SK-N-SH treated with all-trans-retinoic acid at 6 μM for 48 hours (cell line): ENCODE data around the gene AP4E1.

ENCODE experiments used
- ATAC-seq: fragments of 200-7000 bp; cut with Tn5 transposase; 3 replicates; pipeline ENCODE4 v1.9.1; 2020; ENCODE audit warnings: mild to moderate bottlenecking, moderate library complexity
- ARNTL ChIP-seq: fragments of 450-650 bp; formaldehyde crosslinking; IDR thresholded peaks from 2 replicates; pipeline ENCODE4 v1.5.0; 2020; ENCODE audit warnings: low read depth, mild to moderate bottlenecking, moderate library complexity, borderline replicate concordance
- BACH2 ChIP-seq: fragments of 250-450 bp; sonication (Bioruptor Pico); IDR thresholded peaks from 2 replicates; pipeline ENCODE4 v1.9.0; 2021; ENCODE audit warnings: mild to moderate bottlenecking, borderline replicate concordance
- CSDC2 ChIP-seq: fragments of 250-450 bp; sonication (Bioruptor Pico); IDR thresholded peaks from 2 replicates; pipeline ENCODE4 v1.5.0; 2020; ENCODE audit warnings: mild to moderate bottlenecking, moderate library complexity
- ESRRG ChIP-seq: fragments of 250-450 bp; sonication (Bioruptor Pico); IDR thresholded peaks from 2 replicates; pipeline ENCODE4 v1.6.1; 2021; ENCODE audit warnings: mild to moderate bottlenecking
- GLIS3 ChIP-seq: fragments of 250-450 bp; sonication (Bioruptor Pico); IDR thresholded peaks from 2 replicates; pipeline ENCODE4 v1.5.0; 2020; ENCODE audit warnings: mild to moderate bottlenecking, moderate library complexity
- ISL1 ChIP-seq: fragments of 250-450 bp; sonication (Bioruptor Pico); IDR thresholded peaks from 2 replicates; pipeline ENCODE4 v2.1.2; 2022; ENCODE audit warnings: mild to moderate bottlenecking, moderate library complexity
- OSR1 ChIP-seq: fragments of 250-450 bp; sonication (Bioruptor Pico); IDR thresholded peaks from 2 replicates; pipeline ENCODE4 v1.8.0; 2022; ENCODE audit warnings: moderate library complexity, mild to moderate bottlenecking, inconsistent platforms
- PPARA ChIP-seq: fragments of 250-450 bp; sonication (Bioruptor Pico); IDR thresholded peaks from 2 replicates; pipeline ENCODE4 v1.5.0; 2020; ENCODE audit warnings: mild to moderate bottlenecking, borderline replicate concordance
- RARB ChIP-seq: fragments of 250-450 bp; sonication (Bioruptor Pico); IDR thresholded peaks from 2 replicates; pipeline ENCODE4 v1.8.0; 2021; ENCODE audit warnings: mild to moderate bottlenecking, moderate library complexity
- SNAI2 ChIP-seq: fragments of 250-450 bp; sonication (Bioruptor Pico); IDR thresholded peaks from 2 replicates; pipeline ENCODE4 v1.5.0; 2020; ENCODE audit warnings: mild to moderate bottlenecking, moderate library complexity
- TCF4 ChIP-seq: fragments of 250-450 bp; sonication (Bioruptor Pico); IDR thresholded peaks from 2 replicates; pipeline ENCODE4 v1.8.0; 2021; ENCODE audit warnings: mild to moderate bottlenecking, moderate library complexity, borderline replicate concordance
- ZC3H10 ChIP-seq: fragments of 250-450 bp; sonication (Bioruptor Pico); IDR thresholded peaks from 2 replicates; pipeline ENCODE4 v1.5.1; 2021; ENCODE audit warnings: mild to moderate bottlenecking, moderate library complexity
- ZFP3 ChIP-seq: fragments of 250-450 bp; sonication (Bioruptor Pico); IDR thresholded peaks from 2 replicates; pipeline ENCODE4 v1.5.0; 2020; ENCODE audit warnings: mild to moderate bottlenecking, moderate library complexity
- ZFP30 ChIP-seq: fragments of 450-650 bp; formaldehyde crosslinking; IDR thresholded peaks from 2 replicates; pipeline ENCODE4 v1.5.0; 2022; ENCODE audit warnings: mild to moderate bottlenecking, moderate library complexity
- ZNF565 ChIP-seq: fragments of 450-650 bp; formaldehyde crosslinking; conservative IDR thresholded peaks from 2 replicates; pipeline ENCODE4 v1.5.0; 2020; ENCODE audit warnings: low read depth, mild to moderate bottlenecking, moderate library complexity
- ZNF70 ChIP-seq: fragments of 450-650 bp; formaldehyde crosslinking; IDR thresholded peaks from 2 replicates; pipeline ENCODE4 v1.5.0; 2020; ENCODE audit warnings: mild to moderate bottlenecking, moderate library complexity
- ZNF8 ChIP-seq: fragments of 450-650 bp; formaldehyde crosslinking; IDR thresholded peaks from 2 replicates; pipeline ENCODE4 v1.5.0; 2020; ENCODE audit warnings: mild to moderate bottlenecking, moderate library complexity
- TF ChIP-seq, protein P1 (sequence below): fragments of 250-450 bp; sonication (Bioruptor Pico); IDR thresholded peaks from 2 replicates; pipeline ENCODE4 v1.5.1; 2021; ENCODE audit warnings: mild to moderate bottlenecking, moderate library complexity
- TF ChIP-seq, protein P2 (sequence below): fragments of 250-450 bp; sonication (Bioruptor Pico); IDR thresholded peaks from 2 replicates; pipeline ENCODE4 v1.5.0; 2020; ENCODE audit warnings: mild to moderate bottlenecking, moderate library complexity
- TF ChIP-seq, protein P3 (sequence below): fragments of 250-450 bp; sonication (Bioruptor Pico); IDR thresholded peaks from 2 replicates; pipeline ENCODE4 v1.5.1; 2020; ENCODE audit warnings: low read depth, mild to moderate bottlenecking, moderate library complexity
- TF ChIP-seq, protein P4 (sequence below): fragments of 250-450 bp; sonication (Bioruptor Pico); IDR thresholded peaks from 2 replicates; pipeline ENCODE4 v1.8.0; 2021; ENCODE audit warnings: low read depth, mild to moderate bottlenecking, moderate library complexity, borderline replicate concordance

AP4E1 gene

DNA sequence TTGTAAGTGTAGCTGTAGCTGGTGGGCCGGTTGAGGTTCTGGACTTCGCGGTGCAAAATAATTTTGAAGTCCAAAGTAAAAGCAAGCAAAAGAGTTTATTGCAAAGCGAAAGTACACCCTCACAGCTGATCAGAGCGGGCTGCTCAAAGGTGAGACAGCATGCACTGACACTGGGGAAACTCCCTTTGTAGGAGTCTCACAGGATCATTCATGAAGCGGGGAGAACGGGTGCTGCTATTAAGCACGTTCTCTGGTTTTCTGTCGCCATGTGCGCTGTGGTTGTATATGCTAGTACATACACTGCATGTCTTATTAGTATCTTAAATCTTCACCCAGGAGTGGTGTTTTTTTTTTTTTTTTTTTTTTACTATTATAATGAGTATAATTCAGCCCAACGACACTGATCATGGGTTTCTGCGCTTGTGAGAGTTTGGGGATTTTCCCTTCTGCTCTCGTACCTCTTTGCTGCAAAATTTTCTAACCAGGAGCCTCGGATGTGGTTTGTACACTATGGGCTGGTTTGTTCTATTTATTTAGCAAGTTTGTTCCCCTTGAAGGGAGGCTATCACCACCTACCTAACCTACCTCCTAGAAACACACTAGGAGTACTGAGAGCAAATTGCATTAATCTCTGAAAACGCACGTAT, 1.4 kb upstream of the AP4E1 start:
- no peak for ATAC-seq
- no peak for TF ChIP-seq GLIS3 (CRISPR knock-in tag)
- TF ChIP-seq, protein P1, sequence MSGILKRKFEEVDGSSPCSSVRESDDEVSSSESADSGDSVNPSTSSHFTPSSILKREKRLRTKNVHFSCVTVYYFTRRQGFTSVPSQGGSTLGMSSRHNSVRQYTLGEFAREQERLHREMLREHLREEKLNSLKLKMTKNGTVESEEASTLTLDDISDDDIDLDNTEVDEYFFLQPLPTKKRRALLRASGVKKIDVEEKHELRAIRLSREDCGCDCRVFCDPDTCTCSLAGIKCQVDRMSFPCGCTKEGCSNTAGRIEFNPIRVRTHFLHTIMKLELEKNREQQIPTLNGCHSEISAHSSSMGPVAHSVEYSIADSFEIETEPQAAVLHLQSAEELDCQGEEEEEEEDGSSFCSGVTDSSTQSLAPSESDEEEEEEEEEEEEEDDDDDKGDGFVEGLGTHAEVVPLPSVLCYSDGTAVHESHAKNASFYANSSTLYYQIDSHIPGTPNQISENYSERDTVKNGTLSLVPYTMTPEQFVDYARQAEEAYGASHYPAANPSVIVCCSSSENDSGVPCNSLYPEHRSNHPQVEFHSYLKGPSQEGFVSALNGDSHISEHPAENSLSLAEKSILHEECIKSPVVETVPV (CRISPR knock-in tag), result no peak
- TF ChIP-seq PPARA (CRISPR knock-in tag), result no peak
- TF ChIP-seq, protein P2, sequence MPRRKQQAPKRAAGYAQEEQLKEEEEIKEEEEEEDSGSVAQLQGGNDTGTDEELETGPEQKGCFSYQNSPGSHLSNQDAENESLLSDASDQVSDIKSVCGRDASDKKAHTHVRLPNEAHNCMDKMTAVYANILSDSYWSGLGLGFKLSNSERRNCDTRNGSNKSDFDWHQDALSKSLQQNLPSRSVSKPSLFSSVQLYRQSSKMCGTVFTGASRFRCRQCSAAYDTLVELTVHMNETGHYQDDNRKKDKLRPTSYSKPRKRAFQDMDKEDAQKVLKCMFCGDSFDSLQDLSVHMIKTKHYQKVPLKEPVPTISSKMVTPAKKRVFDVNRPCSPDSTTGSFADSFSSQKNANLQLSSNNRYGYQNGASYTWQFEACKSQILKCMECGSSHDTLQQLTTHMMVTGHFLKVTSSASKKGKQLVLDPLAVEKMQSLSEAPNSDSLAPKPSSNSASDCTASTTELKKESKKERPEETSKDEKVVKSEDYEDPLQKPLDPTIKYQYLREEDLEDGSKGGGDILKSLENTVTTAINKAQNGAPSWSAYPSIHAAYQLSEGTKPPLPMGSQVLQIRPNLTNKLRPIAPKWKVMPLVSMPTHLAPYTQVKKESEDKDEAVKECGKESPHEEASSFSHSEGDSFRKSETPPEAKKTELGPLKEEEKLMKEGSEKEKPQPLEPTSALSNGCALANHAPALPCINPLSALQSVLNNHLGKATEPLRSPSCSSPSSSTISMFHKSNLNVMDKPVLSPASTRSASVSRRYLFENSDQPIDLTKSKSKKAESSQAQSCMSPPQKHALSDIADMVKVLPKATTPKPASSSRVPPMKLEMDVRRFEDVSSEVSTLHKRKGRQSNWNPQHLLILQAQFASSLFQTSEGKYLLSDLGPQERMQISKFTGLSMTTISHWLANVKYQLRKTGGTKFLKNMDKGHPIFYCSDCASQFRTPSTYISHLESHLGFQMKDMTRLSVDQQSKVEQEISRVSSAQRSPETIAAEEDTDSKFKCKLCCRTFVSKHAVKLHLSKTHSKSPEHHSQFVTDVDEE (CRISPR knock-in tag), result no peak
- TF ChIP-seq ZFP3, result no peak
- no peak for TF ChIP-seq ZFP30
- TF ChIP-seq, protein P3, sequence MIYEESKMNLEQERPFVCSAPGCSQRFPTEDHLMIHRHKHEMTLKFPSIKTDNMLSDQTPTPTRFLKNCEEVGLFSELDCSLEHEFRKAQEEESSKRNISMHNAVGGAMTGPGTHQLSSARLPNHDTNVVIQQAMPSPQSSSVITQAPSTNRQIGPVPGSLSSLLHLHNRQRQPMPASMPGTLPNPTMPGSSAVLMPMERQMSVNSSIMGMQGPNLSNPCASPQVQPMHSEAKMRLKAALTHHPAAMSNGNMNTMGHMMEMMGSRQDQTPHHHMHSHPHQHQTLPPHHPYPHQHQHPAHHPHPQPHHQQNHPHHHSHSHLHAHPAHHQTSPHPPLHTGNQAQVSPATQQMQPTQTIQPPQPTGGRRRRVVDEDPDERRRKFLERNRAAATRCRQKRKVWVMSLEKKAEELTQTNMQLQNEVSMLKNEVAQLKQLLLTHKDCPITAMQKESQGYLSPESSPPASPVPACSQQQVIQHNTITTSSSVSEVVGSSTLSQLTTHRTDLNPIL (CRISPR knock-in tag), result no peak
- TF ChIP-seq BACH2 (CRISPR knock-in tag), result no peak
- TF ChIP-seq ZNF8 (CRISPR knock-in tag), result no peak
- TF ChIP-seq CSDC2 (CRISPR knock-in tag), result no peak
- no peak for TF ChIP-seq SNAI2 (CRISPR knock-in tag)
- no peak for TF ChIP-seq ZNF565 (CRISPR knock-in tag)

DNA sequence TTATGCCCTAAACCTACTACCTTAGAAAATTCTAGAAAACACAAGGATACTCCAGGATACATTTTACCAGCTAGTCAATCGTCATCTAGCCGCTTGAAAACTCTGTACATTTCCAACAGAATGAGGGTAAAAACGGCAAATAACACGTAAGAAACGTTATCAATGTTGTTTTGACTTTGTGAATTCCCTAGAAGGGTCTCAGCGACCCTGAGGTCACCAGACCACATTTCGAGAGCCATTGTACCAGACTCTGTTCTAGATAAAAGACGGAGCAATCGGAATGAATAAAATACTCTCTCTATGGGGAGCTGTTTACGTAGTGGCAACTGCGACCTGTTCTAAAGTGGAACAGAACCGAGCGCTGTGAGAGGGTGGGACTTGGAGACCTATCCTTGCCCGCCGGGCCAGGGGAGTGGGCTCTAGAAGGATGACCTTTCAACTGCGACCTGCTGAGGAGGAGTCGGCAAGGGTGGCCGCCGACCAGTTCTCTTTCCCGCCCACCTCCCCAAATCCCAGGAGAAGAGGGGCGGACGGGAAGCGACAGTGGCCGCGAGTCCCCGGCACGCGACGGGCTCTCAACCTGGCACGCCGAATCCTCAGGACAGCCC, 778 bp upstream of the AP4E1 start:
- ATAC-seq, result peak; percentile 75
- no peak for TF ChIP-seq BACH2 (CRISPR knock-in tag)
- TF ChIP-seq CSDC2 (CRISPR knock-in tag), result no peak
- no peak for TF ChIP-seq ZC3H10 (CRISPR knock-in tag)
- TF ChIP-seq ZFP30, result no peak
- TF ChIP-seq, all 23 proteins: peak for 0

DNA sequence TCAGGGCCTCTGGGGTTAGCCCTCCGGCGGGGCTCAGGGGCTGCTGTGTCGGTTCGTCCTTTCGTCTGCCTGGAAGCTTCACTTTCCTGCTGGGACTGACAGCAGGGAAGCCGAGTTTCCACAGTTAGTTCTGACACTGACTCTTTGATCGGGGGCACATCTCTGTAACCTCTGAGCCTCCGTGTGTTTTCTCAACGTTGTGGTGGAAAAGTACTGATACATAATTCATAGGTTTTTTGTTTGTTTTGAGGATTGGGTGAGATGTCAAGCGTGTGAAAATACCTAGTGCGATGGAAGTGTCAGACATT, 481 bp downstream of the AP4E1 start:
- peak; percentile 45 for ATAC-seq
- TF ChIP-seq ZNF70, result no peak
- no peak for TF ChIP-seq ZFP30
- no peak for TF ChIP-seq RARB
- no peak for TF ChIP-seq ZNF8 (CRISPR knock-in tag)
- no peak for TF ChIP-seq ZC3H10 (CRISPR knock-in tag)
- TF ChIP-seq GLIS3 (CRISPR knock-in tag), result no peak
- TF ChIP-seq, protein P3 (CRISPR knock-in tag), result no peak
- TF ChIP-seq, protein P4, sequence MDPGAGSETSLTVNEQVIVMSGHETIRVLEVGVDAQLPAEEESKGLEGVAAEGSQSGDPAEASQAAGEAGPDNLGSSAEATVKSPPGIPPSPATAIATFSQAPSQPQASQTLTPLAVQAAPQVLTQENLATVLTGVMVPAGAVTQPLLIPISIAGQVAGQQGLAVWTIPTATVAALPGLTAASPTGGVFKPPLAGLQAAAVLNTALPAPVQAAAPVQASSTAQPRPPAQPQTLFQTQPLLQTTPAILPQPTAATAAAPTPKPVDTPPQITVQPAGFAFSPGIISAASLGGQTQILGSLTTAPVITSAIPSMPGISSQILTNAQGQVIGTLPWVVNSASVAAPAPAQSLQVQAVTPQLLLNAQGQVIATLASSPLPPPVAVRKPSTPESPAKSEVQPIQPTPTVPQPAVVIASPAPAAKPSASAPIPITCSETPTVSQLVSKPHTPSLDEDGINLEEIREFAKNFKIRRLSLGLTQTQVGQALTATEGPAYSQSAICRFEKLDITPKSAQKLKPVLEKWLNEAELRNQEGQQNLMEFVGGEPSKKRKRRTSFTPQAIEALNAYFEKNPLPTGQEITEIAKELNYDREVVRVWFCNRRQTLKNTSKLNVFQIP (CRISPR knock-in tag), result no peak
- no peak for TF ChIP-seq OSR1 (CRISPR knock-in tag)
- TF ChIP-seq ISL1 (CRISPR knock-in tag), result no peak
- no peak for TF ChIP-seq ESRRG
- TF ChIP-seq TCF4 (CRISPR knock-in tag), result no peak
- TF ChIP-seq ARNTL (CRISPR knock-in tag), result no peak
- TF ChIP-seq CSDC2 (CRISPR knock-in tag), result no peak
- TF ChIP-seq, all 23 proteins: peak for 0

DNA sequence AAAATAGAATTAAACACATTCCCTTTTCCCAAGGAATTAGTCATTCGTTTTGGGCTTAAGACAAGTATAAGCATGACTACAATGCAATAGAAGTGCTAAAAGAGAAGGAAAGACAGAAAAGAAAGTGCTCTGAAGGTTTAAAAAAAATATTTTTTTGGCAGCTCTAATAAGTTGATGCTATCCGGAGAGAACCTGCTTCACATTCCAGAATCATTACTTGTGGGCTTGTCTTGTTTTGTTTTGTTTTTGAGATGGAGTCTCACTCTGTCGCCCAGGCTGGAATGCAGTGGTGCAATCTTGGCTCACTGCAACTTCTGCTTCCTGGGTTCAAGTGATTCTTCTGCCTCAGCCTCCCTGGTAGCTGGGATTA, 1.9 kb downstream of the AP4E1 start:
- peak; percentile 15; the same call in 2 of the 3 replicates for ATAC-seq
